ENCODE measurements around the gene CFAP97D1.
A peak's percentile ranks its signal among the peaks of the same experiment; 100 is the strongest.

CFAP97D1 gene

DNA sequence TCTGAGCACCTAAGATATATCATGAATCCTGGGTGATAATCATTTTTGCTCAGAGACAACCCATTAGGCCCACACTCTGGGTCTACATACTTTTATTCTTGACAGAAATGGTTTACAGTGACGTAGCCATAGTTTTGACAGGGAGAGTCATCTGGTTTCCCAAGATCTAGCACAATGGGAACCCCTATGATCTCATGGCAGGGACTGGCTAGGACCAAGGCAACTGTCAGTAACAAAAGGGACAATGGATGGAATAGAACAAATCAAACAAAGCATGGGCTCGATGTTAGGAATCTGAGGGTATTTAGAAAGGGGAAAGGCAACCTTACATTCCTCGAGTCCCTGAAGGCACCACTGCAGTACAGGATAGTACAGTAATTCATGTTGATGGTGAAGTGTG, 20.5 kb downstream of the CFAP97D1 start:
- no peaks in the 10 kb centered on the region for H3K4me1 ChIP-seq (ENCODE audit: control insufficient read depth, insufficient read depth, low read length)
- no peak for DNase-seq (ENCODE audit: low read depth)
- no peak overlapping the region for H3K9ac ChIP-seq (ENCODE audit: low read length)
- no peaks in the 10 kb centered on the region for H3K9me3 ChIP-seq (ENCODE audit: control insufficient read depth, low read length)
- H3K4me3 ChIP-seq (ENCODE audit: low read length) = no peak overlapping the region
- H3K27me3 ChIP-seq (replicated peaks; ENCODE audit: control insufficient read depth, insufficient read depth, low read length) = no peaks in the 10 kb centered on the region
- peaks cover 12% of the 10 kb centered on the region for H3K36me3 ChIP-seq (ENCODE audit: control insufficient read depth, insufficient read depth, low read length, severe bottlenecking)

DNA sequence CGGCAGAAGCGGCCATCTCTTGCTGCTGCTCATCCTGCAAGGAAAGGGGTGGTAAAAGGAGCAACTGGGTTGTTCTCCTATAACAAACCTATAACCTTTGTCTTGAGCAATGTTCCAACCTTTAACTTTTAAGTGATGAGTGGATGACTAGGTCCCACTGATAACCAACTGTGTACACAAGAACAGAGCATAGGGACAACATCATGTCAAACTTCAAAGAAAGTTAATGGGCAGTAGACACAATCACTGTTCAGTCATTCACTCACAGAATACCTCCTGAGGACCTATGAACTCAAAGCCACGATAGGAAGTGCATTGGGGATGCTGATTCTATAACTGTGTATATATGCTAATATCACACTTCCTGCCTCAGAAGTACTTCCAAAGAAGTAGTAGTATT, 21.6 kb downstream of the CFAP97D1 start:
- no peaks in the 10 kb centered on the region for H3K9me3 ChIP-seq (ENCODE audit: control insufficient read depth, low read length)
- no peaks in the 10 kb centered on the region for H3K27me3 ChIP-seq (replicated peaks; ENCODE audit: control insufficient read depth, insufficient read depth, low read length)
- peaks cover 17% of the 10 kb centered on the region for H3K36me3 ChIP-seq (ENCODE audit: control insufficient read depth, insufficient read depth, low read length, severe bottlenecking)
- no peak overlapping the region for H3K4me3 ChIP-seq (ENCODE audit: low read length)
- no peak for DNase-seq (ENCODE audit: low read depth)
- no peaks in the 10 kb centered on the region for H3K4me1 ChIP-seq (ENCODE audit: control insufficient read depth, insufficient read depth, low read length)
- no peak overlapping the region for H3K9ac ChIP-seq (ENCODE audit: low read length)

DNA sequence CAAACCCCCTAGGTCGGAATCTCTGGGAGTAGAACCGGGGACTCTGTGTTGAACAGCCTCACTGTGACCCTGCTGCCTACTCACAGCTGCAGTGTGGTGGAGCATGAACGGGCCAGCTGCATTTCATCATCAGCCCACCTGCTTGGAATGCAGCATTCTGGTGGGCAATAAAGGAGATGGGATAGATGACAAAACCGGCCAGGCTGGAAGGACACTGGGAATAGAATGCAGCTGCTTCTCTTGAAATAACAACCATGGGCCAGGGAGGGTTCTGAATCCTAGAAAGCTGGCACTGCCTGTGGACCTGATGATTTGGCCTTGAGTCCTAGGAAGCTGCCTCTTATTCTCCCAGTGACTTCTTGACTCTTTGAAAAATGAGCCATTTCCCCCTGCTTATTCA, 23.5 kb downstream of the CFAP97D1 start:
- Histone ChIP-seq H3K9me3 (ENCODE audit: control insufficient read depth, low read length) (no peaks in the 10 kb centered on the region), H3K27me3 (replicated peaks; ENCODE audit: control insufficient read depth, insufficient read depth, low read length) (no peaks in the 10 kb centered on the region), H3K4me1 (ENCODE audit: control insufficient read depth, insufficient read depth, low read length) (no peaks in the 10 kb centered on the region), H3K4me3 (ENCODE audit: low read length) (no peak overlapping the region), H3K9ac (ENCODE audit: low read length) (no peak overlapping the region), H3K36me3 (ENCODE audit: control insufficient read depth, insufficient read depth, low read length, severe bottlenecking) (peaks cover 27% of the 10 kb centered on the region)
- DNase-seq (ENCODE audit: low read depth) = no peak

DNA sequence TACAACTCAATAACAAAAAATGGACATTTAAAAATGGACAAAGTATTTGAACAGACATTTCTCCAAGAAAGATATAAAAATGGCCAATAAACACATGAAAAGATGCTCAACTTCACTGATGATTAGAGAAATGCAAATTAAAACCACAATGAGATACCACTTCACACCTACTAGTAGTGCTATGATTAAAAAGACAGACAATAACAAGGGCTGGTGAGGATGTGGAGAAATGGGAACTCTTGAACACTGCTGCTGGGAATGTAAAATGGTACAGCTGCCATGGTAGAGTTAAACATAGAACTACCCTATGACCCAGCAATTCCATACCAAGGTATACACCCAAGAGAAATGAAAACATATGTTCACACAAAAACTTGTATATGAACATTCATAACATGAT, 24.9 kb downstream of the CFAP97D1 start:
- no peak for DNase-seq (ENCODE audit: low read depth)
- Histone ChIP-seq H3K27me3 (replicated peaks; ENCODE audit: control insufficient read depth, insufficient read depth, low read length) (no peaks in the 10 kb centered on the region), H3K9me3 (ENCODE audit: control insufficient read depth, low read length) (no peaks in the 10 kb centered on the region), H3K4me3 (ENCODE audit: low read length) (no peak overlapping the region), H3K4me1 (ENCODE audit: control insufficient read depth, insufficient read depth, low read length) (no peaks in the 10 kb centered on the region), H3K9ac (ENCODE audit: low read length) (no peak overlapping the region), H3K36me3 (ENCODE audit: control insufficient read depth, insufficient read depth, low read length, severe bottlenecking) (peaks cover 34% of the 10 kb centered on the region)

DNA sequence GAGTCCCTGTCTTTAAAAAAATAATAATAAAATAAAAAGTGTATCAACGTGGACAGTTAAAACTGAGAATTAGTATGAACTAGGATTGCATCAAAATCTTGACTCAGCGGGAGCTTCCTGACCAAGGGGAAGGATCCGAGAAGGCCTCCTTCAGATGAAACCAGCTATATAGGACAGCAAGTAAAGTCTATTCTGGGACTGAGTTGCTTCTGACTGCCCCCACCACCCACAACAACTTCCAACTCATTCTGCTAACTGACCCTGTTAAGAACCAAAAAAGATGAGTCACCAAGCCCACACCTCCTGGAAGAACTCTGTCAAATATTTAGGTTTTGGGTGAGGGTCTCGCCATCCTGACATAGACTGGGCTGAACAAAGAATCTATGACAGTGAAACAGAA, 27.8 kb downstream of the CFAP97D1 start:
- no peak for DNase-seq (ENCODE audit: low read depth)

DNA sequence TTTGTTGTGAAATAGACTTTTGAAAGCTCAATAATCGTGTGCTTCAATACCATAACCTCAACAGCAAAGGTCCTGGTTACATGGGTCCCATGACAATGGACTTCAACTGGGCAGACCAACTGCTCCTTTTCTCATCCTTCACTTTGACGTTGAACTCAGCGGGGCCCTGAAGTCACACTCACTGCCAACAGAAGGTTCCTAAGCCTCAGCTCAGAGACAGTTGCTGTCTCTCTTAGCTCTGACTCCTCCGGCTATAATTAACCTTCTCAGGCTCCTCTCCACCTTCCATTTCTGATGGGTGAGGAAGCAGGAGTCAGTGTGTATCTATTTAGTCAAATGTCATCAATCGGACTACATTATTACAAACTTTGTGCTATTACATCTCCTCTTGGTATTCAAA, 28.9 kb downstream of the CFAP97D1 start:
- no peak overlapping the region for H3K4me3 ChIP-seq (ENCODE audit: low read length)
- DNase-seq (ENCODE audit: low read depth) = no peak
- no peaks in the 10 kb centered on the region for H3K27me3 ChIP-seq (replicated peaks; ENCODE audit: control insufficient read depth, insufficient read depth, low read length)
- H3K9ac ChIP-seq (ENCODE audit: low read length) = no peak overlapping the region
- no peaks in the 10 kb centered on the region for H3K9me3 ChIP-seq (ENCODE audit: control insufficient read depth, low read length)
- H3K4me1 ChIP-seq (ENCODE audit: control insufficient read depth, insufficient read depth, low read length) = peaks cover 8% of the 10 kb centered on the region
- peaks cover 62% of the 10 kb centered on the region for H3K36me3 ChIP-seq (ENCODE audit: control insufficient read depth, insufficient read depth, low read length, severe bottlenecking)

More for the DNA sequence above, 27.8 kb downstream of the CFAP97D1 start:
- H3K9ac ChIP-seq (ENCODE audit: low read length) = no peak overlapping the region
- H3K9me3 ChIP-seq (ENCODE audit: control insufficient read depth, low read length) = no peaks in the 10 kb centered on the region
- H3K4me3 ChIP-seq (ENCODE audit: low read length) = no peak overlapping the region
- no peaks in the 10 kb centered on the region for H3K4me1 ChIP-seq (ENCODE audit: control insufficient read depth, insufficient read depth, low read length)
- peaks cover 54% of the 10 kb centered on the region for H3K36me3 ChIP-seq (ENCODE audit: control insufficient read depth, insufficient read depth, low read length, severe bottlenecking)
- no peaks in the 10 kb centered on the region for H3K27me3 ChIP-seq (replicated peaks; ENCODE audit: control insufficient read depth, insufficient read depth, low read length)

DNA sequence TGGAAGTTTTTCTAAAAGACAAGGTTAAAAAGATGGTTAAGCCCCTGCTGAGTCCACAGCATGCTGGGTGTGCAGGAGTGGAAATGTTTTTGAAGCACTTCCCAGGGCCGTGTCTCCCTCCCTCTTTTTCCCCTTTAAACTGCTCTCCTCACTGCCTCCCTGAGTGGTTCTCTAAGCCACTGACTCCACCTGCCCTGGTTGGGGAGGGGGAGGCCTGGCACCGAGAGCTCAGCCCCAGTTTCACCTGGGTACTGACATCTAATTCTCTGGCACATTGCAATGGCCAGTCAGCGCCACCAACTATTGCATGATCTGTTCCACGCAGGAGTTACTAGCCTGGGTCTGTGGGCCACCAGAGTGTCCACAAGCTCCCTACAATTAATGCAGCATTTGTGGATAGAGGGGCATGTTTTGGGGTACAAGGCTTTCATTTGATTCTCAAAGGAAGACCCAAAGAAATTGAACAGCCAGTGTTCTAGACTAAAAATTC, 30.0 kb downstream of the CFAP97D1 start:
- Histone ChIP-seq H3K9me3 (ENCODE audit: control insufficient read depth, low read length) (no peaks in the 10 kb centered on the region), H3K36me3 (ENCODE audit: control insufficient read depth, insufficient read depth, low read length, severe bottlenecking) (peaks cover 61% of the 10 kb centered on the region), H3K4me3 (ENCODE audit: low read length) (no peak overlapping the region), H3K9ac (ENCODE audit: low read length) (no peak overlapping the region), H3K27me3 (replicated peaks; ENCODE audit: control insufficient read depth, insufficient read depth, low read length) (no peaks in the 10 kb centered on the region), H3K4me1 (ENCODE audit: control insufficient read depth, insufficient read depth, low read length) (peaks cover 20% of the 10 kb centered on the region)
- no peak for DNase-seq (ENCODE audit: low read depth)

DNA sequence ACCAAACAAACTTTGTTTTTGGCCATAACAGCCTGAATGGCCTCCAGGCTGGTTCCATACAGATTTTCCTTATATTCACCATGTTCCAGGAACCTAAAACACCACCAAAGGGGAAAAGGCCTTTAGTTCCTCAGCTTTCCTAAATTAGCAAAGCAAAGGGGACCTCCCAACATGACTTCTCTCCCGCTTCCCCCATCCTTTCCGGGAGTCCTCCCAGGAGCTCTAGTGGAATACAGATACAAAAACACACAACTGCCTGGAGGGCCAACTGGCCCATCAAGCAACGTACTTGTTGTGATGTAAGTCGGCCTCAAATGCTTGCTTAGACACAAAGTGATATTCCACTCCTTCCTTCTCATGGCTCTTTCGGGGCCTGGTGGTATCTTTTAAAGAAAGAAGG, 30.6 kb downstream of the CFAP97D1 start:
- Histone ChIP-seq H3K27me3 (replicated peaks; ENCODE audit: control insufficient read depth, insufficient read depth, low read length) (no peaks in the 10 kb centered on the region), H3K4me3 (ENCODE audit: low read length) (no peak overlapping the region), H3K9me3 (ENCODE audit: control insufficient read depth, low read length) (no peaks in the 10 kb centered on the region), H3K36me3 (ENCODE audit: control insufficient read depth, insufficient read depth, low read length, severe bottlenecking) (peaks cover 59% of the 10 kb centered on the region), H3K4me1 (ENCODE audit: control insufficient read depth, insufficient read depth, low read length) (peaks cover 21% of the 10 kb centered on the region), H3K9ac (ENCODE audit: low read length) (no peak overlapping the region)
- DNase-seq (ENCODE audit: low read depth) = no peak

DNA sequence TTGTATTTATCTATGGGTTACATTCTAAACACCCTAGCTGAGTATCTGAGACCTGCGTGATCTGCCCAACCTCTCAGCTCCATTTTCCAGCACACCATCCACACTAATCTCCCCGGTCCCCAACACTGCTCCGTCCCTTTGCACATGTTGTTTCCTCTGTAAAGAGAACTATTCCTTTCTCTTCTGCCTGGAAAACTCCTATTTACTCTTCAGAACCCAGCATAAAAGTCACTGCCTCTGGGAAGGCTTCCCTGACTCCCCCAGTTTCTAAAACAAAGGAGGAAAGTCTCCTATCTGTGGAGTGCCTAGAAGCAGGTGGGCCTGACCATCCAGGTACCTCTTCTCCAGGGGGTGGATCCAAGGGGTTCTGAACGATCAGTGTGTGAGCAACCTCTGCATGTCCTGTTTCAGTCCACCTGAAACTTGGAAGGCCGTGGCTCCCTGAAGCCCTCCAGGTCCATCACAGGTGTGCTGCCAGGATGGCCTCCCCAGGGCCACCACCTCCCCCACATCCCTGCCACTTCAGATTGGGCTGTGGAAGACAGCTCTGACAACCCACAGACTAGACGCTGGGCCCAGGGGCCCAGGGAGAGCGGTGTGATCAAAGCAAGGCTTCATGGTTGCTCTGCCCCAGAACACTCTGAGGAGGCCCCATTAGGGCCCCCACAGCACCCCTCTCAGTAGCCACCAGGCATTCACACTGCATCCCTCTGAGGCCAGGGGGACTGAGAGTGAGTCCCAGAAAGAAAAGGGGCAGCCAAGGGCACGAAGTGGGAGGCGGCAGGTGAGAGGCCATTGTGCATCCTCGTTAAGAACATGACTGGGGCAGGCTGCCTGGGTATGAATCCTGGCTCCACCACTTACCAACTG, 32.4 kb downstream of the CFAP97D1 start:
- Histone ChIP-seq H3K9ac (ENCODE audit: low read length) (no peak overlapping the region), H3K4me1 (ENCODE audit: control insufficient read depth, insufficient read depth, low read length) (peaks cover 21% of the 10 kb centered on the region), H3K27me3 (replicated peaks; ENCODE audit: control insufficient read depth, insufficient read depth, low read length) (no peaks in the 10 kb centered on the region), H3K4me3 (ENCODE audit: low read length) (no peak overlapping the region), H3K9me3 (ENCODE audit: control insufficient read depth, low read length) (no peaks in the 10 kb centered on the region), H3K36me3 (ENCODE audit: control insufficient read depth, insufficient read depth, low read length, severe bottlenecking) (peaks cover 64% of the 10 kb centered on the region)
- DNase-seq (ENCODE audit: low read depth) = no peak

DNA sequence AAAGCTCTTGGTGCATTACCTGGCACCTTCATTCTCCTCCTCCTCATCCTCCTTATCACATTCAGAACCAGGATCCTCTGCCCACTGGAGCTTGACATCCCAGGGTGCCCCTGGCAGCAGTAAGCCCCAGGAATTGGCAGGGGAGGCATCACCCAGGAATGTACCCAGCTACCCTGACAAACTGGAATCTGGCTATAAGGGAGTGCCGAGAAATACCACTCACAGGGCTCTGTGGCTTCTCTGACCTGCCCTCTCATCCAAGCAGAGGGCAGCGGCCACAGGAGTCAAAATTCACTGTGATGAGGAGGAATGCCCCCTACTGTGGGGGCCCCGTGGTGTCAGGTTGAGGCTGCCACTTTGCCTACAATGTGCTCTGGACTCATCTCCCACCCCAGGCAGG, 33.2 kb downstream of the CFAP97D1 start:
- Histone ChIP-seq H3K4me1 (ENCODE audit: control insufficient read depth, insufficient read depth, low read length) (peaks cover 21% of the 10 kb centered on the region), H3K36me3 (ENCODE audit: control insufficient read depth, insufficient read depth, low read length, severe bottlenecking) (peaks cover 59% of the 10 kb centered on the region), H3K27me3 (replicated peaks; ENCODE audit: control insufficient read depth, insufficient read depth, low read length) (no peaks in the 10 kb centered on the region), H3K9me3 (ENCODE audit: control insufficient read depth, low read length) (no peaks in the 10 kb centered on the region), H3K9ac (ENCODE audit: low read length) (no peak overlapping the region), H3K4me3 (ENCODE audit: low read length) (no peak overlapping the region)
- DNase-seq (ENCODE audit: low read depth) = no peak

DNA sequence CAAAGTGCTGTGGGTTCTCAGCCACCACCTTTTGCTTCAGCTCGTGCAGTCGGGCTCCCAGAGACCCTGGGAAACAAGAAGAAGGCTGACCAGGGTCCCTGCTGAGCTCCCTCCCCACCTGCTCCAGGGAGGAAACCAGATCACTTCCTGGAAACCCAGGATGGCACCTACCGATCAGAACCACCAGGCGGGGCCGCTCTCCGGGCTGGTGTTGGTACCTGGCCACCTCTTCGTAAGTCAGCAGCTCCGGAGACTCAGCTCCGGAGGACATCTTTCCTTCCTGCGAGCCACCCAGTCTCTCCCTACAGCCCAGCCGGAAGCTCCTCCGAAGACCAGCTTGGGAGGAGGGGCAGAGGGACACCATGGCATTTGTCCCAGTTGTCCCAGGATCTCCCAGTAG, 33.8 kb downstream of the CFAP97D1 start:
- Histone ChIP-seq H3K36me3 (ENCODE audit: control insufficient read depth, insufficient read depth, low read length, severe bottlenecking) (peaks cover 56% of the 10 kb centered on the region), H3K9ac (ENCODE audit: low read length) (peak overlapping the region; percentile 19), H3K27me3 (replicated peaks; ENCODE audit: control insufficient read depth, insufficient read depth, low read length) (no peaks in the 10 kb centered on the region), H3K4me3 (ENCODE audit: low read length) (peak overlapping the region; percentile 39), H3K4me1 (ENCODE audit: control insufficient read depth, insufficient read depth, low read length) (peaks cover 21% of the 10 kb centered on the region), H3K9me3 (ENCODE audit: control insufficient read depth, low read length) (no peaks in the 10 kb centered on the region)
- DNase-seq (ENCODE audit: low read depth) = no peak
